Prostate gland (tissue), 2 donors: ENCODE data around the gene SLC34A1.

ENCODE experiments used
- POLR2A ChIP-seq: fragments of 450-650 bp; IDR thresholded peaks from one replicate; pipeline ENCODE4 v1.6.1; 2016; ENCODE audit warnings: antibody characterized with exemption, mild to moderate bottlenecking
- POLR2AphosphoS5 ChIP-seq: sonication (generic); formaldehyde crosslinking; IDR thresholded peaks from one replicate; pipeline ENCODE4 v1.6.1; 2017; ENCODE audit warnings: antibody characterized with exemption
- TF ChIP-seq, protein P1 (sequence below), 4 experiments: fragments of 200-600 bp in 2 of 4; fragments of 450-650 bp in 2 of 4; sonication (generic) in 2 of 4; IDR thresholded peaks; 1 replicate in 3 of 4; 2 replicates in 1 of 4; pipeline ENCODE4 v1.5.1; 2016 to 2019; ENCODE audit warnings: antibody characterized with exemption in 4 of 4, mild to moderate bottlenecking in 2 of 4, moderate library complexity in 2 of 4

DNA sequence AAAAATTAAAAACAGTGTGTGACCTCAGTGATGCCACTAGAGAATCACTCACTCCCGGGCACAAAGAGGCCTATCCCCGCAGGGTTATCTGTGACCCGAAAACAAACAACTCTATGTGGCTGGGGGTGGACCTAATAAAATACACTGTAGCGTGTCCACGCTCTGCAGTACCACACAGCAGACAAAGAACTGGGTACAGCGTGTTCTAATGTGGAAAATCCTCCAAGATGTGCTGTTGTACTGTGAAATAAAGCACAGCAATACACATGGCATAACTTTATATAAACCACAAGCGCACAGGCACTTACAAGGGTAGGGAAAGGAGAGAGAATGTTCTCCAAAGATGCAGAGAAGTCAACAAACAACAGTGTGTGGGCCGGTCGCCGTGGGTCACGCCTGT, 8.1 kb upstream of the SLC34A1 start:
- TF ChIP-seq POLR2A, result no peak
- TF ChIP-seq, protein P1, sequence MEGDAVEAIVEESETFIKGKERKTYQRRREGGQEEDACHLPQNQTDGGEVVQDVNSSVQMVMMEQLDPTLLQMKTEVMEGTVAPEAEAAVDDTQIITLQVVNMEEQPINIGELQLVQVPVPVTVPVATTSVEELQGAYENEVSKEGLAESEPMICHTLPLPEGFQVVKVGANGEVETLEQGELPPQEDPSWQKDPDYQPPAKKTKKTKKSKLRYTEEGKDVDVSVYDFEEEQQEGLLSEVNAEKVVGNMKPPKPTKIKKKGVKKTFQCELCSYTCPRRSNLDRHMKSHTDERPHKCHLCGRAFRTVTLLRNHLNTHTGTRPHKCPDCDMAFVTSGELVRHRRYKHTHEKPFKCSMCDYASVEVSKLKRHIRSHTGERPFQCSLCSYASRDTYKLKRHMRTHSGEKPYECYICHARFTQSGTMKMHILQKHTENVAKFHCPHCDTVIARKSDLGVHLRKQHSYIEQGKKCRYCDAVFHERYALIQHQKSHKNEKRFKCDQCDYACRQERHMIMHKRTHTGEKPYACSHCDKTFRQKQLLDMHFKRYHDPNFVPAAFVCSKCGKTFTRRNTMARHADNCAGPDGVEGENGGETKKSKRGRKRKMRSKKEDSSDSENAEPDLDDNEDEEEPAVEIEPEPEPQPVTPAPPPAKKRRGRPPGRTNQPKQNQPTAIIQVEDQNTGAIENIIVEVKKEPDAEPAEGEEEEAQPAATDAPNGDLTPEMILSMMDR (IDR thresholded peaks at IDR 0.05), result peak in 1 of 4 experiments; percentile 11
- TF ChIP-seq POLR2AphosphoS5, result peak; percentile 73
